ENCODE measurements around the gene SUGCT.
"Not testable (repeated sequence)": the region's sequence is repeated elsewhere in the genome, so short reads cannot be mapped to it uniquely, and the experiment has no call there.

The SUGCT gene

DNA sequence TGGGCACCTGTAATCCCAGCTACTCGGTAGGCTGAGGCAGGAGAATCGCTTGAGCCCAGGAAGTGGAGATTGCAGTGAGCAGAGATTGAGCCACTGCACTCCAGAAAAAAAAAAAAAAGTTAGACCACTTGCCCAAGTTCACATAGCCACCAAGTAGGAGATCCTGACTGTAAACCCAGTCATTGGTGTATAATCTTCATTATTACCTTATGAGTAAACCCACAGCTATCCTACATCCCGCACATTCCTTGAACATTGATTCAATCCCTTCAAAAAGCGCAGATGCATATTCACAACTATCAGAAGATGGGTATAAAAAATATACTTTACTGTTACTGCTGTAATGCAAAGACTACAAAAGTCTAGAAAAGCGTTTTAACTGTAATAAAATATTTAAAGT is 512.9 kb downstream of the SUGCT start:
- Histone ChIP-seq H3K9me3 (ENCODE audit: low read depth, low read length) (no peaks in the 10 kb centered on the region), H3K27ac (no peak overlapping the region), H3K4me3 (no peak overlapping the region), H3K36me3 (ENCODE audit: insufficient read depth, low read length) (no peaks in the 10 kb centered on the region), H3K9ac (ENCODE audit: insufficient read length) (no peak overlapping the region)
- DNase-seq (ENCODE audit: low read depth, low spot score) = no peak
- TF ChIP-seq POLR2AphosphoS5 (IDR thresholded peaks at IDR 0.05; ENCODE audit: borderline replicate concordance, low read depth, low read length) = no peak

DNA sequence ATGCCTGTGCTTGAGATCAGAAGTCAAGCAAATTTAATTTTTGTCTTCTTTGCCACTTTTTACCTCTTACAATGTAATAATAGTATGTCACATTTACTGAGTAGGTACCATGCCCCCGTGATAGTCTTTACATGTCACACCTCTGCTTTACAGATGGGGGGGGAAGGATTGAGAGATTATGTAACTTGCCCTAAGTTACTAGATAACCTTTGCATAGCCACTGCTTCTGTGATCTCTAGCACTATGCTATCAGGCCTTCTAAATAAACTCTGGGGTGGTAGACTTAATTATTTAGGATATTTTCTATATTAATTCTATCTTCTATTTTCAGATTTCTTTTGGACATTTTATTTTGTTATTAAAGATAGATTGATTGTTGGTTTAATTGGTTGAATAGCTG is 514.4 kb downstream of the SUGCT start:
- H3K9ac ChIP-seq (ENCODE audit: insufficient read length) = no peak overlapping the region
- H3K9me3 ChIP-seq (ENCODE audit: low read depth, low read length) = no peaks in the 10 kb centered on the region
- TF ChIP-seq EZH2 (IDR thresholded peaks at IDR 0.05) (no peak), POLR2AphosphoS5 (IDR thresholded peaks at IDR 0.05; ENCODE audit: borderline replicate concordance, low read depth, low read length) (no peak), FOXP2 (optimal IDR thresholded peaks at IDR 0.05; ENCODE audit: control extremely low read depth, extremely low read length, insufficient read depth) (no peak)
- DNase-seq (ENCODE audit: low read depth, low spot score) = no peak
- H3K36me3 ChIP-seq (ENCODE audit: insufficient read depth, low read length) = no peaks in the 10 kb centered on the region
- no peak overlapping the region for H3K4me3 ChIP-seq
- H3K27ac ChIP-seq = no peak overlapping the region

DNA sequence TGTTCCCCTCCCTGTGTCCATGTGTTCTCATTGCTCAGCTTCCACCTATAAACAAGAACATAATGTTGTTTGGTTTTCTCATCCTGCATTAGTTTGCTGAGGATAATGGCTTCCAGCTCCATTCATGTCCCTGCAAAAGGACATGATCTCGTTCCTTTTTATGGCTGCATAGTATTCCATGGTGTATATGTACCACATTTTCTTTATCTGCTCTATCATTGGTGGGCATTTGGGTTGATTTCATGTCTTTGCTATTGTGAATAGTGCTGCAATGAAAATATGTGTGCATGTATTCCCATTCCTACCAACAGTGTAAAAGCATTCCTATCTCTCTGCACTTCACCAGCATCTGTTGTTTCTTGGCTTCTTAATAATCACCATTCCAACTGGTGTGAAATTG is 516.1 kb downstream of the SUGCT start:
- not testable (repeated sequence) for H3K36me3 ChIP-seq (ENCODE audit: insufficient read depth, low read length); H3K9me3 ChIP-seq (ENCODE audit: low read depth, low read length); DNase-seq (ENCODE audit: low read depth, low spot score); H3K9ac ChIP-seq (ENCODE audit: insufficient read length); H3K4me3 ChIP-seq
- peak overlapping the region; percentile 75; the same call in 1 of the 2 replicates for H3K27ac ChIP-seq

DNA sequence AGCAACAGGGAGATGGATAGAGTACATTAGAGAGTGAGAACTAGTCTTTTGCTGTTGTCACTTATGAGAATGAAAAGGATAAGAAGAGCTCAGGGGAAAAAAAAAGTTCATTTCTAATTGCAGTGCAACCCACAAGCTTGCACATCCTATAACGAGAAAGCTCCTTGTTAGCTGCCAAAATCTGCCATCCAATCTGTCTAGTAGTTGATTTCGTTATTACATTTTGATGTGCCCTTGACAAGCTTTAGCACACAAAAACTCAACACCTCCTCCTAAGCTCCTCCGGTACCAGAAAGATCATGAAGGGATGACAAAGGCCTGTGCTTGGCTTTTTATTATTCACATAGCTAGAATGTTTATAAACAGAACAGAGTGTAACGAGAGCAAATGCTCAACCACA is 519.4 kb downstream of the SUGCT start:
- TF ChIP-seq POLR2AphosphoS5 (IDR thresholded peaks at IDR 0.05; ENCODE audit: borderline replicate concordance, low read depth, low read length) (no peak), EZH2 (IDR thresholded peaks at IDR 0.05) (no peak), FOXP2 (optimal IDR thresholded peaks at IDR 0.05; ENCODE audit: control extremely low read depth, extremely low read length, insufficient read depth) (no peak)
- H3K9ac ChIP-seq (ENCODE audit: insufficient read length) = no peak overlapping the region
- no peaks in the 10 kb centered on the region for H3K9me3 ChIP-seq (ENCODE audit: low read depth, low read length)
- H3K36me3 ChIP-seq (ENCODE audit: insufficient read depth, low read length) = no peaks in the 10 kb centered on the region
- no peak overlapping the region for H3K27ac ChIP-seq
- H3K4me3 ChIP-seq = no peak overlapping the region
- DNase-seq (ENCODE audit: low read depth, low spot score) = no peak

DNA sequence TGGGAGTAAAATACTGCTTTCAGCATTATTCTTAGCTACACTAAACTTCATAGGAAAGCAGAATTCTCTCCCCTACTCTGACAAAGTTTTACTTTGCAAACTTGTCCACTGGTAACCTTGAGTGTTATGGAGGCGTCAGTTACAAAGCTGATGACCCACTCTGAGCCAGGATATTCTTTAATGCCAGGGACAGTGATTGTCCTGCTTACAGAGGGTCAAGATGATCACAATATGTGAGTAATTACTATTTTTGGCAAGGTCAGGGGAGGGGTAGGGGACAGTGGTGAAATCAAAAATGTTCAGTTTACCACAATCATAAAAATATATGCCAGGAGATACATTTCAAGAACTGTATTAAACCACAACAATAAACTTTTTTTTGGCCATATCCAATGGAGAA is 520.6 kb downstream of the SUGCT start:
- H3K9me3 ChIP-seq (ENCODE audit: low read depth, low read length) = no peaks in the 10 kb centered on the region
- H3K27ac ChIP-seq = no peak overlapping the region
- no peaks in the 10 kb centered on the region for H3K36me3 ChIP-seq (ENCODE audit: insufficient read depth, low read length)
- H3K9ac ChIP-seq (ENCODE audit: insufficient read length) = no peak overlapping the region
- no peak for DNase-seq (ENCODE audit: low read depth, low spot score)
- H3K4me3 ChIP-seq = no peak overlapping the region
- TF ChIP-seq FOXP2 (optimal IDR thresholded peaks at IDR 0.05; ENCODE audit: control extremely low read depth, extremely low read length, insufficient read depth) = no peak
- TF ChIP-seq POLR2AphosphoS5 (IDR thresholded peaks at IDR 0.05; ENCODE audit: borderline replicate concordance, low read depth, low read length) = no peak
- no peak for TF ChIP-seq EZH2 (IDR thresholded peaks at IDR 0.05)

DNA sequence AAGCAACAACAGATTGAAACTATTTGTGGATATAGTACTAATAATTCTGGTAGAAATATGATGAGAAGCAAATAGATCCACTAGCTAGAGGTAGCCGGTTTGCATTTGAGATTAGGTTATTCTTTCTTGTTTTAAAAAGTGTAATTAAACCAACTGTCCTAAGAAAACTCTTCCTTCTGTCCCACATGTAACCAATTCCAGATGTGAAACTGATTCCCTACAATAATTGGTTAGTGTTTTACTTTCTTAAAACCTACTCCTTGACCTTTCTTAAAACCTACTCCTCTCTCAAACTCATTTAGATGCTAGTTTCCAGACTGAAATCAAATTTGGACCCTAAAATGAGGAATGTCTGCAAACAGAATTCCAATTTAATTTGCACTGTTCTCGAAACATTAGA is 521.5 kb downstream of the SUGCT start:
- H3K9ac ChIP-seq (ENCODE audit: insufficient read length) = no peak overlapping the region
- no peaks in the 10 kb centered on the region for H3K9me3 ChIP-seq (ENCODE audit: low read depth, low read length)
- H3K36me3 ChIP-seq (ENCODE audit: insufficient read depth, low read length) = no peaks in the 10 kb centered on the region
- no peak overlapping the region for H3K4me3 ChIP-seq
- TF ChIP-seq POLR2AphosphoS5 (IDR thresholded peaks at IDR 0.05; ENCODE audit: borderline replicate concordance, low read depth, low read length) (no peak), EZH2 (IDR thresholded peaks at IDR 0.05) (no peak), FOXP2 (optimal IDR thresholded peaks at IDR 0.05; ENCODE audit: control extremely low read depth, extremely low read length, insufficient read depth) (no peak)
- DNase-seq (ENCODE audit: low read depth, low spot score) = no peak
- H3K27ac ChIP-seq = no peak overlapping the region

DNA sequence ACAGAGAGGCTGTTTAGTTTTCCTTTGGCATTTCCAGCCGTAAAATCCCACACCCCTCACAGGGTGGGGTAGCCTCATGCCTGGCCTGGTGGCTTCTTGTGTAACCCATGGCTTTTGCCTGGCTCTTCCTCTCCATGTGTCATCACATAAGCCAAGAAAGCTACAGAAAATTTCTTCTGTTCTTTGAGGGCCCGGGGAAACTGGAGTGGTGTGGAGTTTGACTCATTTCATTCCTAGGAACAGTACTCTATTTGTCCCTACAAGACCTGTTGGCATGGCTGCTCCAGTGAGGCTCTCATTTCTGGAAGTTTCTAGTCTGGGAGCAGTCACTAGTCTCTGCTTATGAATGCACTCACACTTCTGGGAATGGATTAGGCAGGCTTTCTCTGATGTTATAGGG is 523.9 kb downstream of the SUGCT start:
- Histone ChIP-seq H3K9ac (ENCODE audit: insufficient read length) (no peak overlapping the region), H3K4me3 (no peak overlapping the region), H3K27ac (no peak overlapping the region), H3K9me3 (ENCODE audit: low read depth, low read length) (no peaks in the 10 kb centered on the region), H3K36me3 (ENCODE audit: insufficient read depth, low read length) (no peaks in the 10 kb centered on the region)
- no peak for DNase-seq (ENCODE audit: low read depth, low spot score)
- no peak for TF ChIP-seq FOXP2 (optimal IDR thresholded peaks at IDR 0.05; ENCODE audit: control extremely low read depth, extremely low read length, insufficient read depth)
- no peak for TF ChIP-seq EZH2 (IDR thresholded peaks at IDR 0.05)
- no peak for TF ChIP-seq POLR2AphosphoS5 (IDR thresholded peaks at IDR 0.05; ENCODE audit: borderline replicate concordance, low read depth, low read length)

DNA sequence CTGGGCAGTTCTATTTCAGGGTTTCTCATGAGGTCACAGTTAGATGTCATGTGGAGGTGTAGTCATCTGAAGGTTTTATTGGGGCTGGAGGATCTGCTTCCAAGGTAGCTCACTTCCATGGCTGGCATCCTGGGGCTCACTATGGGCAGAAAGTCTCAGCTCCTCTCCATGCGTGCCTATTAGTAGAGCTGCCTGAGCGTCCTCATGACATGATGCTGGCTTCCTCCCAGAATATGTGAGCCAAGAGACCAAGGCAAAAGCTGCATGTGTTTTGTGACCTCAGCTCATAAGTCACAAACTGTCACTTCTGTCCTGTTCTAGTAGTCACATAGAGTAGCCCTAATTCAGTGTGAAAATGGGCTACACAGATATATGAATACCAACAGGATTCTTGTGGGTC is 524.4 kb downstream of the SUGCT start:
- no peak for TF ChIP-seq FOXP2 (optimal IDR thresholded peaks at IDR 0.05; ENCODE audit: control extremely low read depth, extremely low read length, insufficient read depth)
- TF ChIP-seq EZH2 (IDR thresholded peaks at IDR 0.05) = no peak
- TF ChIP-seq POLR2AphosphoS5 (IDR thresholded peaks at IDR 0.05; ENCODE audit: borderline replicate concordance, low read depth, low read length) = no peak
- Histone ChIP-seq H3K9me3 (ENCODE audit: low read depth, low read length) (no peaks in the 10 kb centered on the region), H3K27ac (no peak overlapping the region), H3K4me3 (no peak overlapping the region), H3K9ac (ENCODE audit: insufficient read length) (no peak overlapping the region), H3K36me3 (ENCODE audit: insufficient read depth, low read length) (no peaks in the 10 kb centered on the region)
- DNase-seq (ENCODE audit: low read depth, low spot score) = no peak

DNA sequence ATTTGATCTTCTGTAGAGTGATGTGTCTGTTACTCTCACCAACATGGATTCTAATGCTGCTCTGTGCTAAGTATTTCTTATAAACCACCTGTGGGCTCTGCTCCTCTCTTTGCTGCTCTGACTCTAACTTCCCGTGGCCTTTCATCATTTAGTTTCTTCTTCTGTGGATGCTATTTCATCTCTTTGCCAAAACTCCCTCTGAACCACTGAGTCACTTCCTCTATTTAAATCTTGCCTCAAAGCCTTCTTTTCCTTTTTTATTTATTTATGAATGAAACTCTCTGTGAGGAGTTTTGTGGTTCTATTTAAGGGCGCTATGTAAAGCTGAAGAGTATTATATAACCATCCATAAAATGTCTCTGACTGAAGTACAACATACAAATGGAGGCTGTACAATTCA is 538.5 kb downstream of the SUGCT start:
- no peaks in the 10 kb centered on the region for H3K36me3 ChIP-seq (ENCODE audit: insufficient read depth, low read length)
- H3K9ac ChIP-seq (ENCODE audit: insufficient read length) = no peak overlapping the region
- H3K9me3 ChIP-seq (ENCODE audit: low read depth, low read length) = no peaks in the 10 kb centered on the region
- DNase-seq (ENCODE audit: low read depth, low spot score) = peak; percentile 40
- H3K4me3 ChIP-seq = no peak overlapping the region
- no peak overlapping the region for H3K27ac ChIP-seq
- TF ChIP-seq FOXP2 (optimal IDR thresholded peaks at IDR 0.05; ENCODE audit: control extremely low read depth, extremely low read length, insufficient read depth) (no peak), POLR2AphosphoS5 (IDR thresholded peaks at IDR 0.05; ENCODE audit: borderline replicate concordance, low read depth, low read length) (no peak), EZH2 (IDR thresholded peaks at IDR 0.05) (no peak)

All from SK-N-MC (cell line).